Mesendoderm (in vitro differentiated cells): ENCODE measurements around the gene RUNDC1.
A peak's percentile ranks its signal among the peaks of the same experiment; 100 is the strongest.

Experiments
- DNase-seq: peaks from one replicate; pipeline ENCODE4 v3.0.0; 2013
- H2AK5ac ChIP-seq: 2 replicates; pipeline ENCODE4 v1.6.1; 2013; ENCODE audit warnings: low read length, inconsistent platforms
- H2BK120ac ChIP-seq: 2 replicates; pipeline ENCODE4 v1.6.1; 2013; ENCODE audit warnings: low read depth, mild to moderate bottlenecking, low read length, moderate library complexity, mixed read lengths
- H2BK15ac ChIP-seq: replicated peaks from 2 replicates; pipeline ENCODE4 v1.6.1; 2013; ENCODE audit warnings: low read depth, mild to moderate bottlenecking, moderate library complexity
- H2BK5ac ChIP-seq: 2 replicates; pipeline ENCODE4 v1.6.1; 2013; ENCODE audit warnings: low read length, inconsistent platforms
- H3K18ac ChIP-seq: 2 replicates; pipeline ENCODE4 v1.6.1; 2013; ENCODE audit warnings: mild to moderate bottlenecking, low read length, mixed read lengths
- H3K23ac ChIP-seq: one replicate; pipeline ENCODE4 v1.6.1; 2013; ENCODE audit warnings: low read length
- H3K27ac ChIP-seq: 2 replicates; pipeline ENCODE4 v1.5.1; 2013; ENCODE audit warnings: low read depth, mild to moderate bottlenecking, inconsistent platforms, low read length, moderate library complexity
- H3K27me3 ChIP-seq: 2 replicates; pipeline ENCODE4 v1.6.1; 2013; ENCODE audit warnings: low read length, control low read depth, mild to moderate bottlenecking, inconsistent platforms; ENCODE audit not compliant: insufficient read depth, poor library complexity
- H3K36me3 ChIP-seq: 2 replicates; pipeline ENCODE4 v1.6.1; 2013; ENCODE audit warnings: low read length, inconsistent platforms; ENCODE audit not compliant: control insufficient read depth, insufficient read depth
- H3K4ac ChIP-seq: one replicate; pipeline ENCODE4 v1.6.1; 2013; ENCODE audit warnings: low read depth, mild to moderate bottlenecking, low read length, moderate library complexity
- H3K4me1 ChIP-seq: 2 replicates; pipeline ENCODE4 v1.6.1; 2013; ENCODE audit warnings: low read depth, low read length, inconsistent platforms; ENCODE audit not compliant: control insufficient read depth
- H3K4me2 ChIP-seq: 2 replicates; pipeline ENCODE4 v1.6.1; 2013; ENCODE audit warnings: low read length
- H3K4me3 ChIP-seq: 2 replicates; pipeline ENCODE4 v1.5.1; 2013; ENCODE audit warnings: mild to moderate bottlenecking, low read length
- H3K56ac ChIP-seq: one replicate; pipeline ENCODE4 v1.6.1; 2013; ENCODE audit warnings: low read length
- H3K79me1 ChIP-seq: 2 replicates; pipeline ENCODE4 v1.6.1; 2013; ENCODE audit warnings: low read length, inconsistent platforms
- H3K79me2 ChIP-seq: 2 replicates; pipeline ENCODE4 v1.6.1; 2013; ENCODE audit warnings: mild to moderate bottlenecking, low read length; ENCODE audit not compliant: control insufficient read depth, insufficient read depth
- H3K9ac ChIP-seq: 2 replicates; pipeline ENCODE4 v1.6.1; 2013; ENCODE audit warnings: low read length, inconsistent platforms
- H4K5ac ChIP-seq: one replicate; pipeline ENCODE4 v1.6.1; 2013; ENCODE audit warnings: low read length
- H4K8ac ChIP-seq: one replicate; pipeline ENCODE4 v1.6.1; 2013; ENCODE audit warnings: low read depth, mild to moderate bottlenecking, control low read depth, low read length, moderate library complexity
- WGBS: extraction: QIAGEN DNeasy Blood & Tissue Kit; methylation state at CpG from one replicate; pipeline ENCODE4 v1.1.7; 2013; ENCODE audit warnings: low lambda C conversion rate, missing lambda C conversion rate; ENCODE audit not compliant: insufficient coverage; ENCODE audit errors: extremely low coverage; 5-methylcytosine and 5-hydroxymethylcytosine counted together

RUNDC1 gene

DNA sequence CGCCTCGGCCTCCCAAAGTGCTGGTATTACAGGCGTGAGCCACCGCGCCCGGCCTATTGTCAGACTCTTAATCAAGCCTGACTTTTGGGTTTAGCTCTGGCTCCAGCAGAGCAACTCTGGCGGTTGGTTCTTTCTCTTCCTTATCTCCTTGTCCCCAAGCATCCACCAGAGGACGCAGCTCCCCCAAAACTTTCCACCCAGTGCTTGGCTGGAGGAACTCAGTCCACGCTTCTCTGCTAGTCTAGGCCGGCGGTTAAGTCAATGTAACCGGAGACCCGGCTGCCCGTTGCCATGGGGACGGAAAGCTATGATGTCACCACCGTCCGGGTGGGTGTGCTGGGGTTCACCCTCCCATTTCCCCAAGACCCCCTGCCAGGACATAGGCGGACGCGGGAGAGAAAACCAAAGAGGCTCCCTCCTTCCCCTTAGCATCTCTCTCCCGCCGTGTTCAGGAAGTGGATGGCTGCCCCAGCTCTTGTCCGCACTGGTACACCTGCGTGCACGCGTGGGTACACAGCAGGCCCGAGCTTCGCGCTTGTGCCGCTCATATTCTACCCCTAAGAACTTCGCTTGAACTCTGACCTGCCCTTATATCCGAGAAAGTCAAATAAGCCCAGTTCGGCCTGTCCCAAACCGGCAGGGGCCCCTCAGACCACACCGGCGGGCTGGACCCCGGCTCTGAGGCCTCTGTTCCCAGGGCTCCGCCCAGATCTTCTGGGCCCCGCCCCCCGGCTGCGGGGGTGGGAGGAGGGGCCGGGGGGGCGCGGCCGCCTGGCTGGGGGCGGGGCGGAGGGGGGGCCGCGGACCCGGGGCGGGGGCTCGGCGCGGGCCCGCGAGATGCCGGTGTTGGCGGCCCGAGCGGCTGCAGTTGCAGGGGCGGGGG lies 44.3 kb downstream of the RUNDC1 start, which contains the start of gene RND2:
TSS of gene RND2 (plus strand) at position 825 of the 883 bp plus-strand sequence. CDS start 117 bp downstream, outside the sequence.
- H3K27me3 ChIP-seq, result no peaks in the 10 kb centered on the region
- no peak within 1 kb of the TSS for H3K23ac ChIP-seq
- H2AK5ac ChIP-seq, result no peak within 1 kb of the TSS
- H3K56ac ChIP-seq, result peak within 1 kb of the TSS; percentile 86
- no peak within 1 kb of the TSS for H2BK15ac ChIP-seq
- H2BK120ac ChIP-seq, result no peak within 1 kb of the TSS
- H3K4me2 ChIP-seq, result peak within 1 kb of the TSS; percentile 100
- H2BK5ac ChIP-seq, result no peak within 1 kb of the TSS
- no peak within 1 kb of the TSS for H4K5ac ChIP-seq
- peaks cover 3% of the 10 kb centered on the region for H3K79me1 ChIP-seq
- peak within 1 kb of the TSS; percentile 76 for H3K4me3 ChIP-seq
- peak within 1 kb of the TSS; percentile 77 for H3K18ac ChIP-seq
- peak within 1 kb of the TSS; percentile 10 for H3K27ac ChIP-seq
- peaks cover 14% of the 10 kb centered on the region for H3K79me2 ChIP-seq
- peak within 1 kb of the TSS; percentile 8 for H3K4ac ChIP-seq
- peaks cover 6% of the 10 kb centered on the region for H3K4me1 ChIP-seq
- no peaks in the 10 kb centered on the region for H3K36me3 ChIP-seq
- no peak within 1 kb of the TSS for H4K8ac ChIP-seq
- no CpG with 5 or more reads among the region's 61 CpGs for WGBS
- DNase-seq, result peak; percentile 99
- peak within 1 kb of the TSS; percentile 77 for H3K9ac ChIP-seq

GRCh38 chr17:43025290-43025657 lies 44.9 kb downstream of the RUNDC1 start:
- DNase-seq, result peak; percentile 50
- Histone ChIP-seq H3K4ac (no peak overlapping the region), H3K4me3 (peak overlapping the region; percentile 63), H4K8ac (no peak overlapping the region), H3K27ac (no peak overlapping the region), H3K9ac (peak overlapping the region; percentile 74), H3K18ac (peak overlapping the region; percentile 77), H3K79me1 (no peaks in the 10 kb centered on the region), H3K36me3 (no peaks in the 10 kb centered on the region), H3K23ac (no peak overlapping the region), H3K4me2 (peak overlapping the region; percentile 86), H3K27me3 (no peaks in the 10 kb centered on the region), H3K56ac (peak overlapping the region; percentile 86), H2BK5ac (no peak overlapping the region), H2AK5ac (no peak overlapping the region), H4K5ac (no peak overlapping the region), H2BK15ac (no peak overlapping the region), H3K79me2 (peaks cover 8% of the 10 kb centered on the region), H2BK120ac (no peak overlapping the region), H3K4me1 (peaks cover under 1% of the 10 kb centered on the region)
- no CpG with 5 or more reads among the region's 27 CpGs for WGBS

DNA sequence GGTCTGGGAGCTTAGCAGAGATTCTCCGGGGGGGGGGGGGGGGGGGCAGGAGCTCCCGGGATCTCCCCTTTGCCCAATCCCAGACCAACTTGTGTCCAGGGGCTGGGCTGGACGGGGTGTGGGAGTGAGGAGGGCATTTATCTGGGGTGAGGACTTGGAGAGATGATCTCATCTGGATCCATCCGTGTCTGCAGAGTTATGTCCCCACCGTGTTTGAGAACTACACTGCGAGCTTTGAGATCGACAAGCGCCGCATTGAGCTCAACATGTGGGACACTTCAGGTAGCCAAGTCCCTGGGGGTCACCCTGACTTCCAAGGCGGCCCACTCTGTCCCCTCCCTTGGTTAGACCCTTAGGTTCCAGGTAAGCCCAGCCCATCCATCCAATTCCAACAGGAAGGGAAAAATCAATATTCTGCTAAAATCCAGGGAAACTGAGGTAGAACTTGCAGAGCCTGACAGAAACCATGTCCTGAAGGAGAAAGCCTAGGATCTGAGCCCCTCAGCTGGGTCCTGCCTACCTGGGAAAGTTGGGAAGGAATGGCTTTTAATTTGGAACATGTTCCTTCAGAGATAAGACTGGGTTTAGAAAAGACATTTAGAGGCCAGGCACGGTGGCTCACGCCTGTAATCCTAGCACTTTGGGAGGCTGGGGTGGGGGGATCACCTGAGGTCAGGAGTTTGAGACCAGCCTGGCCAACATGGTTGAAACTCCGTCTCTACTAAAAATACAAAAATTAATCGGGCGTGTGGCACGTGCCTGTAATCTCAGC lies 45.6 kb downstream of the RUNDC1 start:
- Histone ChIP-seq H3K4me2 (no peak overlapping the region), H3K27me3 (no peaks in the 10 kb centered on the region), H2BK15ac (no peak overlapping the region), H4K8ac (no peak overlapping the region), H3K79me2 (peaks cover 5% of the 10 kb centered on the region), H2BK5ac (no peak overlapping the region), H4K5ac (no peak overlapping the region), H2AK5ac (no peak overlapping the region), H3K23ac (no peak overlapping the region), H3K4ac (no peak overlapping the region), H3K36me3 (no peaks in the 10 kb centered on the region), H3K18ac (no peak overlapping the region), H3K56ac (no peak overlapping the region), H3K4me1 (no peaks in the 10 kb centered on the region), H3K27ac (no peak overlapping the region), H3K9ac (peak overlapping the region; percentile 74), H3K4me3 (no peak overlapping the region), H2BK120ac (no peak overlapping the region), H3K79me1 (no peaks in the 10 kb centered on the region)
- no peak for DNase-seq
- no CpG with 5 or more reads among the region's 16 CpGs for WGBS

DNA sequence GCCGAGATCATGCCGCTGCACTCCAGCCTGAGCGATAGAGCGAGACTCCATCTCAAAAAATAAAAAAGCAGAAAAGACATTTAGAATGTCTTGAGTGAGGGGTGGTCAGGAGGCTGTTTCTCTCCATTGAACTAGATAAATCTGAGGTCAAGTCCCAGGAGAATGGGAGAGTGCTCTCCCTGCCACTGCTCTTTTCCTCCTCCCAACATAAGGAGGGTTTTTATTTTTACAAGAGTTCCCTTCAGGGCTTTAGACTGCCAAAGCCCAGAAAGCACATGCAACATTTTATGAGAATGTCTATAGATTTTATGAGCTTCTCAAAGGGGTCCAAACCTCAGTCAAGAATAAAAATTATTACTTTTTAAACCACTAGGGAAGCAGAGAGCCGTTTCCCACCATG lies 46.2 kb downstream of the RUNDC1 start:
- H2BK15ac ChIP-seq, result no peak overlapping the region
- no peaks in the 10 kb centered on the region for H3K36me3 ChIP-seq
- no peak overlapping the region for H3K4me2 ChIP-seq
- H3K79me2 ChIP-seq, result peaks cover 2% of the 10 kb centered on the region
- no peak overlapping the region for H3K23ac ChIP-seq
- H3K4me1 ChIP-seq, result no peaks in the 10 kb centered on the region
- no peak overlapping the region for H2BK5ac ChIP-seq
- H3K79me1 ChIP-seq, result no peaks in the 10 kb centered on the region
- H3K27ac ChIP-seq, result no peak overlapping the region
- no peak overlapping the region for H2AK5ac ChIP-seq
- H3K56ac ChIP-seq, result no peak overlapping the region
- no peak overlapping the region for H3K9ac ChIP-seq
- no peak overlapping the region for H4K5ac ChIP-seq
- no peak overlapping the region for H2BK120ac ChIP-seq
- H3K4ac ChIP-seq, result no peak overlapping the region
- DNase-seq, result no peak
- H3K4me3 ChIP-seq, result no peak overlapping the region
- no peak overlapping the region for H4K8ac ChIP-seq
- WGBS, result no CpG with 5 or more reads among the region's 5 CpGs
- H3K18ac ChIP-seq, result no peak overlapping the region
- H3K27me3 ChIP-seq, result no peaks in the 10 kb centered on the region

- H3K79me2 ChIP-seq, result no peaks in the 10 kb centered on the region
- H4K8ac ChIP-seq, result no peak overlapping the region
- no peak for DNase-seq
- no peak overlapping the region for H3K27ac ChIP-seq
- no peaks in the 10 kb centered on the region for H3K79me1 ChIP-seq
- no peak overlapping the region for H3K56ac ChIP-seq
- H3K18ac ChIP-seq, result no peak overlapping the region
- H3K4me2 ChIP-seq, result no peak overlapping the region
- H4K5ac ChIP-seq, result no peak overlapping the region
- H3K9ac ChIP-seq, result no peak overlapping the region
- no peaks in the 10 kb centered on the region for H3K27me3 ChIP-seq
- WGBS, result no CpG with 5 or more reads among the region's 9 CpGs
- no peak overlapping the region for H2BK15ac ChIP-seq
- H2AK5ac ChIP-seq, result no peak overlapping the region
- H2BK5ac ChIP-seq, result no peak overlapping the region
- H3K4me3 ChIP-seq, result no peak overlapping the region
- no peaks in the 10 kb centered on the region for H3K4me1 ChIP-seq
- no peak overlapping the region for H3K23ac ChIP-seq
- no peak overlapping the region for H3K4ac ChIP-seq
- no peak overlapping the region for H2BK120ac ChIP-seq
- H3K36me3 ChIP-seq, result no peaks in the 10 kb centered on the region
These were observed 47.0 kb downstream of the RUNDC1 start for GRCh38 chr17:43027091-43028032.
